Calu3 (cell line): ENCODE measurements around the gene SORCS3. TPM values are rescaled to one million over a fixed set of nuclear protein-coding genes. Genes with fewer than 3 reads are reported as not detected.

Experiments used
- BruUV-seq: library from RNA; stranded (reverse); fragments of 400-500 nt; replicated peaks from 2 replicates; lab custom pipeline; 2021; lab: Mats Ljungman, UMichigan
- CTCF ChIA-PET: fragments of 300-600 bp; sonication (Branson Sonifier 250); formaldehyde crosslinking; loops from one replicate; lab custom pipeline; 2022; ENCODE audit warnings: antibody characterized with exemption; lab: Charles Lee
- DNase-seq: peaks from one replicate; pipeline ENCODE4 v3.0.0; 2022
- H3K27ac Mint-ChIP-seq: one replicate; pipeline ENCODE4 v1.8.0; 2022; ENCODE audit warnings: mixed read lengths; ENCODE audit not compliant: unreplicated experiment
- H3K27me3 Mint-ChIP-seq: one replicate; pipeline ENCODE4 v1.8.0; 2022; ENCODE audit warnings: mixed read lengths; ENCODE audit not compliant: unreplicated experiment
- H3K36me3 Mint-ChIP-seq: one replicate; pipeline ENCODE4 v1.8.0; 2022; ENCODE audit warnings: mild to moderate bottlenecking, moderate library complexity, mixed read lengths; ENCODE audit not compliant: insufficient read depth, unreplicated experiment
- H3K4me1 Mint-ChIP-seq: one replicate; pipeline ENCODE4 v1.8.0; 2022; ENCODE audit warnings: mild to moderate bottlenecking, low read depth, mixed read lengths; ENCODE audit not compliant: unreplicated experiment
- H3K4me3 Mint-ChIP-seq: one replicate; pipeline ENCODE4 v1.8.0; 2022; ENCODE audit warnings: mild to moderate bottlenecking, low read depth, moderate library complexity, mixed read lengths; ENCODE audit not compliant: unreplicated experiment
- H3K9me3 Mint-ChIP-seq: one replicate; pipeline ENCODE4 v1.8.0; 2022; ENCODE audit warnings: low read depth, mixed read lengths; ENCODE audit not compliant: unreplicated experiment
- CTCF ChIP-seq: fragments of 200-600 bp; IDR thresholded peaks from one replicate; pipeline ENCODE4 v1.8.0; 2022; ENCODE audit warnings: antibody characterized with exemption; ENCODE audit not compliant: unreplicated experiment
- intact Hi-C: fragments of 100-400 bp; cut with micrococcal nuclease; formaldehyde crosslinking; loops from one replicate; pipeline ENCODE4 v1.10.0; 2022; ENCODE audit not compliant: unreplicated experiment
- total RNA-seq: library from RNA; stranded (reverse); gene quantifications from 2 replicates; pipeline ENCODE4 v1.2.3, GENCODE V29; 2022

SORCS3 gene
- total RNA-seq, 1 experiment from 2014 or later, result not detected

GRCh38 chr10:104980368-104980767 lies 339.3 kb downstream of the SORCS3 start:
- DNase-seq, result no peak
- H3K27ac Mint-ChIP-seq, result no peak overlapping the region
- no peaks in the 10 kb centered on the region for H3K27me3 Mint-ChIP-seq
- intact Hi-C loops, result no loop called here
- CTCF ChIA-PET, result interaction anchor here (0.6 kb wide), 1 partner anchor 366 kb away, joined by 5 read pairs; no protein-coding TSS in a partner anchor
- no peak overlapping the region for H3K4me3 Mint-ChIP-seq
- H3K9me3 Mint-ChIP-seq, result no peaks in the 10 kb centered on the region
- TF ChIP-seq CTCF, result no peak
- BruUV-seq, result no TSS peak
- H3K4me1 Mint-ChIP-seq, result no peaks in the 10 kb centered on the region
- no peaks in the 10 kb centered on the region for H3K36me3 Mint-ChIP-seq

DNA sequence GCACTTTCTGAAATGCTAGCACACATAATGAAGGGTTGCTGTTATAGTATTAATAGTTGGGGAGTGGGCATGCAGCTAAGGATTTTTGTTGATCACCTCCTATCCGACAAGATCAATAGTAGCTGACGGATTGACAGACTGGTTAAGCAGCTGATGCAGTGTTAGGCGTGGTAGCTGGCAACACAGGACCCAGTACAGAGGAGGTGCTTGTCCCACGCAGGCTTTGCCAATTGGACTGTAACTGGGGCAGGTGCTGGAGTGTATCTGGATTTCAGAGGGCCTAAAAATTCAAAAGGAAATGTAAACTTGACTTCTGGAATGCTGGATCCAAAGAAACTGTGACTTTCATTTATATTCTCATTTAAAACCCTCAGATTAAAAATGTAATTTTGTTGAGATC lies 340.9 kb downstream of the SORCS3 start:
- H3K36me3 Mint-ChIP-seq, result no peaks in the 10 kb centered on the region
- intact Hi-C loops, result no loop called here
- no peaks in the 10 kb centered on the region for H3K4me1 Mint-ChIP-seq
- H3K9me3 Mint-ChIP-seq, result no peaks in the 10 kb centered on the region
- H3K4me3 Mint-ChIP-seq, result no peak overlapping the region
- H3K27me3 Mint-ChIP-seq, result no peaks in the 10 kb centered on the region
- no peak for DNase-seq
- BruUV-seq, result no TSS peak
- no peak overlapping the region for H3K27ac Mint-ChIP-seq
- TF ChIP-seq CTCF, result no peak
- CTCF ChIA-PET, result no interaction called here

DNA sequence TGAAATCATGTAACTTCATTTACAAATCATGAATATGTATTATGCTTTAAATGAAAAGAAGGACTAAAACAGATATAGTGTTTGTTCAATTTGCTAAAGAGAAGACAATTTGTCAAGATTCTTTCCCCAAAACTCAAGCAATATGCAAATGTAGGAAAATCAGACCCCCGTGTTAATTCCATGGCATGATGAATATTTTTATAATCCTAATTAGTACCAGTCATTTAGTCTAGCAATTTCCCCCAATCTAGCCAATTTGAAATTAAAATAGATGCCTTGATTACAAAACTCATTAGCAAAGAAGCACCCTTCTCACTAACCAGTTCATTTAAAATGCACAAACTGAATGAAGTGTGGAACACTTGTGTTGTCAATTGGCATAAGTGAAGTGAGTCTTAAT lies 347.6 kb downstream of the SORCS3 start:
- no TSS peak for BruUV-seq
- CTCF ChIA-PET, result no interaction called here
- no peak for DNase-seq
- H3K4me1 Mint-ChIP-seq, result no peaks in the 10 kb centered on the region
- peaks cover 4% of the 10 kb centered on the region for H3K9me3 Mint-ChIP-seq
- no peaks in the 10 kb centered on the region for H3K27me3 Mint-ChIP-seq
- intact Hi-C loops, result no loop called here
- no peak for TF ChIP-seq CTCF
- no peak overlapping the region for H3K4me3 Mint-ChIP-seq
- no peaks in the 10 kb centered on the region for H3K36me3 Mint-ChIP-seq
- no peak overlapping the region for H3K27ac Mint-ChIP-seq

GRCh38 chr10:104989880-104990279 lies 348.8 kb downstream of the SORCS3 start:
- no peak for DNase-seq
- no TSS peak for BruUV-seq
- Mint-ChIP-seq H3K27me3 (no peaks in the 10 kb centered on the region), H3K4me3 (no peak overlapping the region), H3K9me3 (peaks cover 4% of the 10 kb centered on the region), H3K36me3 (no peaks in the 10 kb centered on the region), H3K27ac (no peak overlapping the region), H3K4me1 (no peaks in the 10 kb centered on the region)
- TF ChIP-seq CTCF, result no peak
- CTCF ChIA-PET, result no interaction called here
- intact Hi-C loops, result no loop called here
